ENCODE results near the gene ZNF581.

GRCh38 chr19:55641426-55642152, 1.9 kb upstream of the ZNF581 start:
- TF ChIP-seq CTCF (IDR thresholded peaks at IDR 0.05), result no peak
- no peak for TF ChIP-seq EP300 (IDR thresholded peaks at IDR 0.05)
- TF ChIP-seq POLR2A (IDR thresholded peaks at IDR 0.05), result no peak

All from ovary (tissue), 3 donors.